ENCODE data around the gene MEGF10.

The MEGF10 gene

GRCh38 chr5:127446626-127447025, 156.0 kb downstream of the MEGF10 start:
- Mint-ChIP-seq H3K27ac (no peak overlapping the region), H3K27me3 (ENCODE audit: low read depth) (peaks cover 4% of the 10 kb centered on the region), H3K4me1 (ENCODE audit: low read depth) (no peaks in the 10 kb centered on the region), H3K4me3 (no peak overlapping the region), H3K9me3 (no peaks in the 10 kb centered on the region), H3K36me3 (ENCODE audit: low read depth) (no peaks in the 10 kb centered on the region)
- DNase-seq (ENCODE audit: low spot score): no peak

- Mint-ChIP-seq H3K4me1 (ENCODE audit: low read depth) (no peaks in the 10 kb centered on the region), H3K4me3 (no peak overlapping the region), H3K36me3 (ENCODE audit: low read depth) (no peaks in the 10 kb centered on the region), H3K9me3 (no peaks in the 10 kb centered on the region), H3K27me3 (ENCODE audit: low read depth) (peaks cover 4% of the 10 kb centered on the region), H3K27ac (no peak overlapping the region)
- DNase-seq (ENCODE audit: low spot score): no peak
These were observed 157.2 kb downstream of the MEGF10 start for GRCh38 chr5:127447827-127448226.

GRCh38 chr5:127450046-127450445, 159.4 kb downstream of the MEGF10 start:
- DNase-seq (ENCODE audit: low spot score): no peak
- H3K4me1 Mint-ChIP-seq (ENCODE audit: low read depth): no peaks in the 10 kb centered on the region
- H3K36me3 Mint-ChIP-seq (ENCODE audit: low read depth): no peaks in the 10 kb centered on the region
- peaks cover 3% of the 10 kb centered on the region for H3K27me3 Mint-ChIP-seq (ENCODE audit: low read depth)
- no peak overlapping the region for H3K4me3 Mint-ChIP-seq
- no peaks in the 10 kb centered on the region for H3K9me3 Mint-ChIP-seq
- H3K27ac Mint-ChIP-seq: no peak overlapping the region

- H3K4me1 Mint-ChIP-seq (ENCODE audit: low read depth): no peaks in the 10 kb centered on the region
- H3K27me3 Mint-ChIP-seq (ENCODE audit: low read depth): no peaks in the 10 kb centered on the region
These were observed 160.5 kb downstream of the MEGF10 start for GRCh38 chr5:127451096-127451495.

GRCh38 chr5:127452626-127453025, 162.0 kb downstream of the MEGF10 start:
- H3K9me3 Mint-ChIP-seq: no peaks in the 10 kb centered on the region
- H3K4me3 Mint-ChIP-seq: no peak overlapping the region
- no peak overlapping the region for H3K27ac Mint-ChIP-seq
- no peak for DNase-seq (ENCODE audit: low spot score)
- H3K4me1 Mint-ChIP-seq (ENCODE audit: low read depth): no peaks in the 10 kb centered on the region
- no peaks in the 10 kb centered on the region for H3K27me3 Mint-ChIP-seq (ENCODE audit: low read depth)
- H3K36me3 Mint-ChIP-seq (ENCODE audit: low read depth): no peaks in the 10 kb centered on the region

More at GRCh38 chr5:127451096-127451495, 160.5 kb downstream of the MEGF10 start:
- no peak overlapping the region for H3K27ac Mint-ChIP-seq
- no peak overlapping the region for H3K4me3 Mint-ChIP-seq
- DNase-seq (ENCODE audit: low spot score): no peak
- H3K36me3 Mint-ChIP-seq (ENCODE audit: low read depth): no peaks in the 10 kb centered on the region
- H3K9me3 Mint-ChIP-seq: no peaks in the 10 kb centered on the region

- DNase-seq (ENCODE audit: low spot score): no peak
- no peak overlapping the region for H3K27ac Mint-ChIP-seq
- peaks cover 9% of the 10 kb centered on the region for H3K27me3 Mint-ChIP-seq (ENCODE audit: low read depth)
- H3K36me3 Mint-ChIP-seq (ENCODE audit: low read depth): no peaks in the 10 kb centered on the region
- no peaks in the 10 kb centered on the region for H3K4me1 Mint-ChIP-seq (ENCODE audit: low read depth)
- no peaks in the 10 kb centered on the region for H3K9me3 Mint-ChIP-seq
- H3K4me3 Mint-ChIP-seq: no peak overlapping the region
These were observed 180.6 kb downstream of the MEGF10 start for GRCh38 chr5:127471211-127471610.

- no peaks in the 10 kb centered on the region for H3K9me3 Mint-ChIP-seq
These were observed 182.1 kb downstream of the MEGF10 start for GRCh38 chr5:127472700-127473099.

GRCh38 chr5:127486471-127486870, 195.9 kb downstream of the MEGF10 start:
- Mint-ChIP-seq H3K27me3 (ENCODE audit: low read depth) (peaks cover 17% of the 10 kb centered on the region), H3K36me3 (ENCODE audit: low read depth) (no peaks in the 10 kb centered on the region), H3K9me3 (no peaks in the 10 kb centered on the region), H3K27ac (no peak overlapping the region), H3K4me1 (ENCODE audit: low read depth) (no peaks in the 10 kb centered on the region), H3K4me3 (no peak overlapping the region)
- DNase-seq (ENCODE audit: low spot score): no peak

More at GRCh38 chr5:127472700-127473099, 182.1 kb downstream of the MEGF10 start:
- Mint-ChIP-seq H3K4me1 (ENCODE audit: low read depth) (no peaks in the 10 kb centered on the region), H3K27ac (no peak overlapping the region), H3K36me3 (ENCODE audit: low read depth) (no peaks in the 10 kb centered on the region), H3K4me3 (no peak overlapping the region), H3K27me3 (ENCODE audit: low read depth) (peaks cover 9% of the 10 kb centered on the region)
- no peak for DNase-seq (ENCODE audit: low spot score)

- Mint-ChIP-seq H3K27me3 (ENCODE audit: low read depth) (peaks cover 32% of the 10 kb centered on the region), H3K4me1 (ENCODE audit: low read depth) (no peaks in the 10 kb centered on the region), H3K9me3 (no peaks in the 10 kb centered on the region), H3K4me3 (no peak overlapping the region), H3K27ac (no peak overlapping the region), H3K36me3 (ENCODE audit: low read depth) (no peaks in the 10 kb centered on the region)
- DNase-seq (ENCODE audit: low spot score): no peak
These were observed 202.5 kb downstream of the MEGF10 start for GRCh38 chr5:127492854-127493738.

- H3K9me3 Mint-ChIP-seq: no peaks in the 10 kb centered on the region
- H3K4me1 Mint-ChIP-seq (ENCODE audit: low read depth): no peaks in the 10 kb centered on the region
- H3K27me3 Mint-ChIP-seq (ENCODE audit: low read depth): peaks cover 35% of the 10 kb centered on the region
- DNase-seq (ENCODE audit: low spot score): no peak
- no peak overlapping the region for H3K27ac Mint-ChIP-seq
- no peaks in the 10 kb centered on the region for H3K36me3 Mint-ChIP-seq (ENCODE audit: low read depth)
- no peak overlapping the region for H3K4me3 Mint-ChIP-seq
These were observed 208.0 kb downstream of the MEGF10 start for GRCh38 chr5:127498548-127498947.

GRCh38 chr5:127505905-127506304, 215.3 kb downstream of the MEGF10 start:
- H3K9me3 Mint-ChIP-seq: no peaks in the 10 kb centered on the region
- peaks cover 23% of the 10 kb centered on the region for H3K27me3 Mint-ChIP-seq (ENCODE audit: low read depth)
- H3K27ac Mint-ChIP-seq: no peak overlapping the region
- DNase-seq (ENCODE audit: low spot score): no peak
- no peaks in the 10 kb centered on the region for H3K4me1 Mint-ChIP-seq (ENCODE audit: low read depth)
- H3K4me3 Mint-ChIP-seq: no peak overlapping the region
- H3K36me3 Mint-ChIP-seq (ENCODE audit: low read depth): no peaks in the 10 kb centered on the region

GRCh38 chr5:127506616-127507015, 216.0 kb downstream of the MEGF10 start:
- Mint-ChIP-seq H3K36me3 (ENCODE audit: low read depth) (no peaks in the 10 kb centered on the region), H3K27me3 (ENCODE audit: low read depth) (peaks cover 26% of the 10 kb centered on the region), H3K27ac (no peak overlapping the region), H3K4me1 (ENCODE audit: low read depth) (no peaks in the 10 kb centered on the region), H3K4me3 (no peak overlapping the region), H3K9me3 (no peaks in the 10 kb centered on the region)
- no peak for DNase-seq (ENCODE audit: low spot score)

- Mint-ChIP-seq H3K4me3 (no peak overlapping the region), H3K4me1 (ENCODE audit: low read depth) (no peaks in the 10 kb centered on the region), H3K27ac (no peak overlapping the region), H3K27me3 (ENCODE audit: low read depth) (peaks cover 33% of the 10 kb centered on the region), H3K36me3 (ENCODE audit: low read depth) (no peaks in the 10 kb centered on the region), H3K9me3 (no peaks in the 10 kb centered on the region)
- DNase-seq (ENCODE audit: low spot score): no peak
These were observed 218.2 kb downstream of the MEGF10 start for GRCh38 chr5:127508644-127509373.
